Psoas muscle (tissue), 8 donors: ENCODE measurements around the gene CHD9. TPM values are rescaled to one million over a fixed set of nuclear protein-coding genes. Genes with fewer than 3 reads are reported as not detected.

Experiments
- ATAC-seq, 4 donors: fragments of 200-7000 bp; cut with Tn5 transposase; one replicate each; pipeline ENCODE4 v1.9.1; 2020; ENCODE audit warnings: moderate library complexity in 3 of 4, mild to moderate bottlenecking in 2 of 4
- DNase-seq, 2 donors: peaks; one replicate each; pipeline ENCODE4 v3.0.0-alpha.2; 2020
- H3K27ac ChIP-seq: fragments of 200-600 bp; one replicate; pipeline ENCODE4 v1.8.0; 2022
- H3K27me3 ChIP-seq, 3 donors: fragments of 200-600 bp in 1 of 3; one replicate each; pipeline versions ENCODE4 v1.6.1 to v1.8.0; 2013 to 2022; ENCODE audit warnings: low read length in 2 of 3, mild to moderate bottlenecking in 2 of 3, moderate library complexity in 1 of 3; ENCODE audit not compliant: insufficient read depth in 3 of 3
- H3K36me3 ChIP-seq, 2 donors: fragments of 200-600 bp in 1 of 2; one replicate each; pipeline versions ENCODE4 v1.6.1 to v1.8.0; 2013 to 2022; ENCODE audit warnings: low read depth in 1 of 2, mild to moderate bottlenecking in 1 of 2, moderate library complexity in 1 of 2; ENCODE audit not compliant: insufficient read depth in 1 of 2
- H3K4me1 ChIP-seq: fragments of 200-600 bp; one replicate; pipeline ENCODE4 v1.8.0; 2022
- H3K4me3 ChIP-seq: fragments of 200-600 bp; one replicate; pipeline ENCODE4 v1.8.0; 2022; ENCODE audit warnings: mild to moderate bottlenecking
- H3K9me3 ChIP-seq: fragments of 200-600 bp; one replicate; pipeline ENCODE4 v1.8.0; 2022
- CTCF ChIP-seq: fragments of 200-600 bp; IDR thresholded peaks from one replicate; pipeline ENCODE4 v1.8.0; 2022; ENCODE audit warnings: antibody characterized with exemption
- WGBS, 3 donors: extraction: QIAGEN DNeasy Blood & Tissue Kit; methylation state at CpG; one replicate each; pipeline versions ENCODE4 v1.1.6 to v1.1.7; 2013; 5-methylcytosine and 5-hydroxymethylcytosine counted together
- intact Hi-C, 2 donors: fragments of 100-400 bp; cut with DNase I; formaldehyde crosslinking; loops; one replicate each; pipeline versions ENCODE4 v1.11.0 to v1.14.2; 2022
- polyA plus RNA-seq, 3 donors: library from polyadenylated mRNA; stranded (reverse); fragments of 200-250 nt; gene quantifications; one replicate each; pipeline ENCODE4 v1.2.3, GENCODE V29; 2013
- total RNA-seq, 4 donors: library from RNA; stranded (reverse); fragmentation: NEBNext Ultra II Directional in 2 of 4; extraction: Animal tissue kit (Norgen Biotek cat#: 25700) in 2 of 4; gene quantifications; one replicate each; pipeline versions ENCODE4 v1.2.1 to v1.2.4, GENCODE V29; 2021 to 2023
- donor health status: healthy with polysubstance abuse.
- donor health status: DM: no; HTN: no; CAD: no; lungs with moderate emphysema.
- donor health status: Bipolar disorder and iron deficiency.
- donor health status: healthy.
- donor health status: DM: yes; HTN: yes; CAD: no.
- donor health status: DM: no; HTN: no; CAD: no.
- donor health status: DM: no; HTN: no; CAD: no.
- donor health status: DM: yes; HTN: yes; CAD: no.

CHD9 gene
- total and polyA plus RNA-seq, 7 donors = 5.8 to 47.9 (median 36.4) TPM

- 49 to 58% (median 50%) methylated on average over 4 of the region's 4 CpGs for WGBS, 3 donors
- no peak for TF ChIP-seq CTCF
- ATAC-seq (no peak), DNase-seq (no peak)
- no peak overlapping the region for H3K27ac ChIP-seq
- peaks cover 19% of the 10 kb centered on the region for H3K4me1 ChIP-seq
- no peaks in the 10 kb centered on the region for H3K9me3 ChIP-seq
- H3K36me3 ChIP-seq = no peaks in the 10 kb centered on the region
- no peak overlapping the region for H3K4me3 ChIP-seq
- no peaks in the 10 kb centered on the region for H3K27me3 ChIP-seq
- intact Hi-C loops = no loop called here
Measured at GRCh38 chr16:53103811-53104210, 49.0 kb downstream of the CHD9 start.

GRCh38 chr16:53105565-53105964 lies 50.8 kb downstream of the CHD9 start:
- Histone ChIP-seq H3K36me3 (no peaks in the 10 kb centered on the region), H3K4me3 (no peak overlapping the region), H3K27me3 (no peaks in the 10 kb centered on the region), H3K9me3 (no peaks in the 10 kb centered on the region), H3K4me1 (peaks cover 13% of the 10 kb centered on the region), H3K27ac (no peak overlapping the region)
- intact Hi-C loops = no loop called here
- WGBS, 3 donors = 96 to 99% (median 98%) methylated on average over 5 of the region's 5 CpGs
- no peak for TF ChIP-seq CTCF
- ATAC-seq (no peak), DNase-seq (no peak)

- intact Hi-C loops = no loop called here
Measured at GRCh38 chr16:53111078-53111791, 56.4 kb downstream of the CHD9 start.

GRCh38 chr16:53112015-53112414 lies 57.2 kb downstream of the CHD9 start:
- 11 to 13% (median 11%) methylated on average over 1 of the region's 1 CpG for WGBS, 3 donors
- H3K4me3 ChIP-seq = no peak overlapping the region

More at GRCh38 chr16:53111078-53111791, 56.4 kb downstream of the CHD9 start:
- no peak for DNase-seq
- no peak for TF ChIP-seq CTCF
- no peak for ATAC-seq
- Histone ChIP-seq H3K4me3 (no peak overlapping the region), H3K27ac (no peak overlapping the region), H3K4me1 (no peaks in the 10 kb centered on the region), H3K9me3 (no peaks in the 10 kb centered on the region), H3K36me3 (no peaks in the 10 kb centered on the region), H3K27me3 (no peaks in the 10 kb centered on the region)
- WGBS, 3 donors = 69 to 79% (median 76%) methylated on average over 5 of the region's 5 CpGs

More at GRCh38 chr16:53112015-53112414, 57.2 kb downstream of the CHD9 start:
- no peak for TF ChIP-seq CTCF
- no peaks in the 10 kb centered on the region for H3K36me3 ChIP-seq
- H3K4me1 ChIP-seq = no peaks in the 10 kb centered on the region
- intact Hi-C loops = no loop called here
- ATAC-seq (no peak), DNase-seq (no peak)
- no peak overlapping the region for H3K27ac ChIP-seq
- H3K9me3 ChIP-seq = no peaks in the 10 kb centered on the region
- H3K27me3 ChIP-seq = no peaks in the 10 kb centered on the region
